HT-29 (cell line): ENCODE results near the gene SPEM2. TPM values are rescaled to one million over a fixed set of nuclear protein-coding genes. Genes with fewer than 3 reads are reported as not detected.
A peak's percentile ranks its signal among the peaks of the same experiment; 100 is the strongest.

Experiments used
- DNase-seq: peaks from one replicate; pipeline ENCODE4 v3.0.0-alpha.2; 2015; ENCODE audit warnings: low spot score
- total RNA-seq: library from RNA; depleted of rRNA; stranded (reverse); fragments of >200 nt; shearing (Covaris generic); gene quantifications from 2 replicates; pipeline ENCODE4 v1.2.3, GENCODE V29; 2014; rRNA removed

SPEM2 gene
- not detected in 2 replicates for total RNA-seq

- no peak for DNase-seq
Observed at GRCh38 chr17:7425316-7425715, at the start of gene SPEM2. Gene SPEM2, plus strand, starts transcription at chr17:7425616. Its CDS starts 73 bp downstream, at chr17:7425689.

- DNase-seq, result no peak
Observed at GRCh38 chr17:7379134-7379533, 46.3 kb upstream of the SPEM2 start.

GRCh38 chr17:7380321-7380720 lies 45.1 kb upstream of the SPEM2 start:
- peak; percentile 22 for DNase-seq

- DNase-seq, result peak; percentile 31
Observed at GRCh38 chr17:7380855-7381683, 44.3 kb upstream of the SPEM2 start, which contains the start of gene TNK1. Gene TNK1, plus strand, starts transcription at chr17:7381089. Its CDS starts 1,838 bp downstream, at chr17:7382927.

- no peak for DNase-seq
Observed at GRCh38 chr17:7382901-7383300, 42.5 kb upstream of the SPEM2 start.

- no peak for DNase-seq
Observed at GRCh38 chr17:7383371-7383741, 42.1 kb upstream of the SPEM2 start.

GRCh38 chr17:7383742-7384488 lies 41.5 kb upstream of the SPEM2 start:
- DNase-seq, result no peak

GRCh38 chr17:7384489-7385081 lies 40.8 kb upstream of the SPEM2 start:
- no peak for DNase-seq

GRCh38 chr17:7388856-7389255 lies 36.6 kb upstream of the SPEM2 start:
- no peak for DNase-seq

GRCh38 chr17:7389924-7390910 lies 35.2 kb upstream of the SPEM2 start:
- no peak for DNase-seq

GRCh38 chr17:7391307-7391706 lies 34.1 kb upstream of the SPEM2 start:
- DNase-seq, result no peak

GRCh38 chr17:7392696-7393612 lies 32.5 kb upstream of the SPEM2 start:
- no peak for DNase-seq

GRCh38 chr17:7393613-7394451 lies 31.6 kb upstream of the SPEM2 start:
- peak; percentile 25 for DNase-seq

GRCh38 chr17:7394452-7395191 lies 30.8 kb upstream of the SPEM2 start, which contains the start of gene PLSCR3:
Gene PLSCR3, minus strand, starts transcription at chr17:7394525. Its CDS starts 415 bp downstream, at chr17:7394110.
- peak; percentile 70 for DNase-seq

GRCh38 chr17:7396147-7396546 lies 29.3 kb upstream of the SPEM2 start:
- no peak for DNase-seq

- no peak for DNase-seq
Observed at GRCh38 chr17:7398612-7399011, 26.8 kb upstream of the SPEM2 start.

- DNase-seq, result peak; percentile 28
Observed at GRCh38 chr17:7403043-7403726, 22.2 kb upstream of the SPEM2 start.

- DNase-seq, result no peak
Observed at GRCh38 chr17:7403727-7403976, 21.8 kb upstream of the SPEM2 start.
